Activated CD8-positive, alpha-beta memory T cell treated with anti-CD3 and anti-CD28 coated beads for 48 hours (primary cell): Measurements from ENCODE around the gene PCDHA1.
"Not testable (repeated sequence)": the region's sequence is repeated elsewhere in the genome, so short reads cannot be mapped to it uniquely, and the experiment has no call there.

ENCODE experiments used
- DNase-seq, 3 experiments: peaks; one replicate each; pipeline ENCODE4 v3.0.0-alpha.2; 2020; ENCODE audit warnings: low read depth in 2 of 3, low spot score in 2 of 3

Gene PCDHA1

DNA sequence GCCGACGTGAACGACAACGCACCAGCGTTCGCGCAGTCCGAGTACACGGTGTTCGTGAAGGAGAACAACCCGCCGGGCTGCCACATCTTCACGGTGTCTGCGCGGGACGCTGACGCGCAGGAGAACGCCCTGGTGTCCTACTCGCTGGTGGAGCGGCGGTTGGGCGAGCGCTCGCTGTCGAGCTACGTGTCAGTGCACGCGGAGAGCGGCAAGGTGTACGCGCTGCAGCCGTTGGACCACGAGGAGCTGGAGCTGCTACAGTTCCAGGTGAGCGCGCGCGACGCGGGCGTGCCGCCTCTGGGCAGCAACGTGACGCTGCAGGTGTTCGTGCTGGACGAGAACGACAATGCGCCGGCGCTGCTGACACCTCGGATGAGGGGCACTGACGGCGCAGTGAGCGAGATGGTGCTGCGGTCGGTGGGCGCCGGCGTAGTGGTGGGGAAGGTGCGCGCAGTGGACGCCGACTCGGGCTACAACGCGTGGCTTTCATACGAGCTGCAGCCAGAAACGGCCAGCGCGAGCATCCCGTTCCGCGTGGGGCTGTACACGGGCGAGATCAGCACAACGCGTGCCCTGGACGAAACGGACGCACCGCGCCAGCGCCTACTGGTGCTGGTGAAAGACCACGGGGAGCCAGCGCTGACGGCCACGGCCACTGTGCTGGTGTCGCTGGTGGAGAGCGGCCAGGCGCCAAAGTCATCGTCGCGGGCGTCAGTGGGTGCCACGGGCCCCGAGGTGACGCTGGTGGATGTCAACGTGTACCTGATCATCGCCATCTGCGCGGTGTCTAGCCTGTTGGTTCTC lies 64.1 kb downstream of the PCDHA1 start:
- DNase-seq, result not testable (repeated sequence)

DNA sequence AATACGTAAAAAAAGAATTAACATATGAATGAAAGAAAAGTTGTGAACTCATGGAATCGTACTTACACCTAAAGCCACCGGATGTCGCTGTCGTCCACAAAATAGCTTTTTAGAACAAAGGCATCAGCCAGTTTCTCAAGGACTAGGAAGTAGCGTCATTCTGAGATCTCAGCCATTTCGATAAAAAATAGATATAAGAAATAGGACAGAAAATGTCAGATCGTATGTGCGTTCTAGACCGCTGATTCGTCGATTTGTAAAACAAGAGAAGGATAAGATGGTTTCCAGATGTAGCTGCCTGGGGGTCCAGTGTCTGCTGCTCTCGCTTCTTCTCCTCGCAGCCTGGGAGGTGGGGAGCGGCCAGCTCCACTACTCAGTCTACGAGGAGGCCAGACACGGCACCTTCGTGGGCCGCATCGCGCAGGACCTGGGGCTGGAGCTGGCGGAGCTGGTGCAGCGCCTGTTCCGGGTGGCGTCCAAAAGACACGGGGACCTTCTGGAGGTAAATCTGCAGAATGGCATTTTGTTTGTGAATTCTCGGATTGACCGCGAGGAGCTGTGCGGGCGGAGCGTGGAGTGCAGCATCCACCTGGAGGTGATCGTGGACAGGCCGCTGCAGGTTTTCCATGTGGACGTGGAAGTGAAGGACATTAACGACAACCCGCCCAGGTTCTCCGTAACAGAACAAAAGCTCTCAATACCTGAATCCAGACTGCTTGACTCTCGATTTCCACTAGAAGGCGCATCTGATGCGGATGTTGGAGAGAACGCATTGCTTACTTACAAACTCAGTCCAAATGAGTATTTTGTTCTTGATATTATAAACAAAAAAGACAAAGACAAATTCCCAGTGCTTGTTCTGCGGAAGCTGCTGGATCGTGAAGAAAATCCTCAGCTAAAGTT lies 70.1 kb downstream of the PCDHA1 start, which contains the start of gene PCDHA10:
Gene PCDHA10 (plus strand): TSS at position 126 of the 903 bp plus-strand sequence. CDS start 152 bp downstream, at position 278.
- DNase-seq, result no peak

- no peak for DNase-seq
These were observed 71.4 kb downstream of the PCDHA1 start for GRCh38 chr5:140857177-140857986.

DNA sequence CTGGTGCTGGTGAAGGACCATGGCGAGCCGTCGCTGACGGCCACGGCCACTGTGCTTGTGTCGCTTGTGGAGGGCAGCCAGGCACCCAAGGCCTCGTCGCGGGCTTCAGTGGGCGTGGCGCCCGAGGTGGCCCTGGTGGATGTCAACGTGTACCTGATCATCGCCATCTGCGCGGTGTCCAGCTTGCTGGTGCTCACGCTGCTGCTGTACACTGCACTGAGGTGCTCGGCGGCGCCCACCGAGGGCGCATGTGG lies 72.0 kb downstream of the PCDHA1 start:
- DNase-seq, result no peak

DNA sequence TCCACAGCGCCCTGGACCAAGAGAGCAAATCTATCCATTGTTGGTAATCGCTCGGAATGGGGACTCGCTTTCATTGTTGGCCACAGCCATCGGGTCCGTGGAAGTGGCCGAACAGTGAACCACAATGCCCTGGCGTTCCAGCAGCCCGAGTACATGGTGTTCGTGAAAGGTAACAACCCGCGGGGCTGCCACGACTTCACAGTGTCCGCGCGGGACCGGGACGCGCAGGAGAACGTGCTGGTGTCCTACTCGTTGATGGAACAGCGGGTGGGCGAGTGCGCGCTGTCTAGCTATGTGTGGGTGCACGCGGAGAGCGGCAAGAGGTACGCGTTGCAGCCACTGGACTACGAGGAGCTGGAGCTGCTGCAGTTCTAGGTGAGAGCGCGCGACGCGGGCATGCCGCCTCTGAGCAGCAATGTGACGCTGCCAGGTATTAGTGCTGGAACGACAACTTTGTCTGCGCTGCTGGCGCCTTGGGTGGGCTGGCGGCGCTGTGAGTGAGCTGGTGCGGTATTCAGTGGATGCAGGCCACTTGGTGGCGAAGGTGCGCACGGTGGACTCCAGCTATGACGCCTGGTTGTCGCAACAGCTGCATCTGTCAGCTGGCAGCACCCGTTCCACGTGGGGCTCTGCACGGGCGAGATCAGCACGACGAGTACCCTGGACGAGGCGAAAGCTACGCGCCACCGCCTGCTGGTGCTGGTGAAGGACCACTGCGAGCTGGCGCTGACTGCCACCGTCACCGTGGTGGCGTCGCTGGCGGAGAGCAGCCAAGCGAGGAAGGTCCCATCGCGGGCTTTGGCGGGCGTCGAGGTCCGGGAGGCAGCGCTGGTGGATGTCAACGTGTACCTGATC lies 76.7 kb downstream of the PCDHA1 start:
- no peak for DNase-seq

GRCh38 chr5:140868721-140869554 lies 83.0 kb downstream of the PCDHA1 start, which contains the start of gene PCDHA11:
TSS of gene PCDHA11 (plus strand) at chr5:140868957. CDS start at chr5:140869104, 147 bp downstream.
- no peak for DNase-seq

- DNase-seq, result no peak
These were observed 83.6 kb downstream of the PCDHA1 start for GRCh38 chr5:140869555-140869886.

DNA sequence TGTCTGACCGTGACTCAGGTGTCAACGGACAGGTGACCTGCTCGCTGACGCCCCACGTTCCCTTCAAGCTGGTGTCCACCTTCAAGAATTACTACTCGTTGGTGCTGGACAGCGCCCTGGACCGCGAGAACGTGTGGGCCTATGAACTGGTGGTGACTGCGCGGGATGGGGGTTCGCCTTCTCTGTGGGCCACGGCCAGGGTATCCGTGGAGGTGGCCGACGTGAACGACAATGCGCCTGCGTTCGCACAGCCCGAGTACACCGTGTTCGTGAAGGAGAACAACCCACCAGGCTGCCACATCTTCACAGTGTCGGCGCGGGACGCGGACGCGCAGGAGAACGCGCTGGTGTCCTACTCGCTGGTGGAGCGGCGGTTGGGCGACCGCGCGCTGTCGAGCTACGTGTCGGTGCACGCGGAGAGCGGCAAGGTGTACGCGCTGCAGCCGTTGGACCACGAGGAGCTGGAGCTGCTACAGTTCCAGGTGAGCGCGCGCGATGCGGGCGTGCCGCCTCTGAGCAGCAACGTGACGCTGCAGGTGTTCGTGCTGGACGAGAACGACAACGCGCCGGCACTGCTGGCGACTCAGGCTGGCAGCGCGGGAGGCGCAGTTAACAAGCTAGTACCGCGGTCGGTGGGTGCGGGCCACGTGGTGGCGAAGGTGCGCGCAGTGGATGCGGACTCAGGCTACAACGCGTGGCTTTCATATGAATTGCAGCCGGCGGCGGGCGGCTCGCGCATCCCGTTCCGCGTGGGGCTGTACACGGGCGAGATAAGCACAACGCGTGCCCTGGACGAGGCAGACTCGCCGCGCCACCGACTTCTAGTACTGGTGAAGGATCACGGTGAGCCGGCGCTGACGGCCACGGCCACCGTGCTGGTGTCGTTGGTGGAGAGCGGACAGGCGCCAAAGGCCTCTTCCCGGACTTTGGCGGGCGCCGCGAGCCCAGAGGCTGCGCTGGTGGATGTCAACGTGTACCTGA lies 84.6 kb downstream of the PCDHA1 start:
- no peak for DNase-seq

- DNase-seq, result no peak
These were observed 89.4 kb downstream of the PCDHA1 start, which contains the start of gene PCDHA12 for GRCh38 chr5:140875085-140876065. TSS of gene PCDHA12 (plus strand) at chr5:140875308. CDS start at chr5:140875473, 165 bp downstream.

GRCh38 chr5:140876541-140877261 lies 90.8 kb downstream of the PCDHA1 start:
- DNase-seq, result not testable (repeated sequence)

DNA sequence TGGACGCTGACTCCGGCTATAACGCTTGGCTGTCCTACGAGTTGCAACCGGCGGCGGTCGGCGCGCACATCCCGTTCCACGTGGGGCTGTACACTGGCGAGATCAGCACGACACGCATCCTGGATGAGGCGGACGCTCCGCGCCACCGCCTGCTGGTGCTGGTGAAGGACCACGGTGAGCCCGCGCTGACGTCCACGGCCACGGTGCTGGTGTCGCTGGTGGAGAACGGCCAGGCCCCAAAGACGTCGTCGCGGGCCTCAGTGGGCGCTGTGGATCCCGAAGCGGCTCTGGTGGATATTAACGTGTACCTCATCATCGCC lies 91.3 kb downstream of the PCDHA1 start:
- no peak for DNase-seq

DNA sequence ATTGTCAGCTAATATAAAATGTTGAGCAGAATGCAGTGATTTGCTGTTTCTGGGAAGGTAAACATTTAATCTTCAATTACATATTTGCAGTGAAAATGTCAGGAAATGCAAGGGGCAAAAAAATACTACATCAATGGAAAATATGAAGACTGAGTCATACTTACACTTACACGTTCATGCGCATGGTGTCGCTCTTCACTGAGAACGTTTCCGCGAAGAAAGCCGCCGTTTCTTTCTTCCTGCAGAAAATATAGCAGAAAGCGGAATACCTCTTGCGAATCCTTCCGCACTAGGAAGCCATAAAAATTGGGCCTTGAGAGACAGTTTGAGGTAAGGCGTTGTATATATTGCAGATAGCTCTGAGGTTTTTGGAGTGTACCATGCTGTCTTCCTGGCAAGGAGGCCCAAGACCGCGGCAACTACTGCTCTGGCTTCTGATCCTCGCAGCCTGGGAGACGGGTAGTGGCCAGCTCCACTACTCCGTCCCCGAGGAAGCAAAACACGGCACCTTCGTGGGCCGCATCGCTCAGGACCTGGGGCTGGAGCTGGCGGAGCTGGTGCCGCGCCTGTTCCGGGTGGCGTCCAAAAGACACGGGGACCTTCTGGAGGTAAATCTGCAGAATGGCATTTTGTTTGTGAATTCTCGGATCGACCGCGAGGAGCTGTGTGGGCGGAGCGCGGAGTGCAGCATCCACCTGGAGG lies 96.1 kb downstream of the PCDHA1 start, which contains the start of gene PCDHA13:
Gene PCDHA13 (plus strand): TSS at position 236 of the 702 bp plus-strand sequence. CDS start 145 bp downstream, at position 381.
- no peak for DNase-seq

DNA sequence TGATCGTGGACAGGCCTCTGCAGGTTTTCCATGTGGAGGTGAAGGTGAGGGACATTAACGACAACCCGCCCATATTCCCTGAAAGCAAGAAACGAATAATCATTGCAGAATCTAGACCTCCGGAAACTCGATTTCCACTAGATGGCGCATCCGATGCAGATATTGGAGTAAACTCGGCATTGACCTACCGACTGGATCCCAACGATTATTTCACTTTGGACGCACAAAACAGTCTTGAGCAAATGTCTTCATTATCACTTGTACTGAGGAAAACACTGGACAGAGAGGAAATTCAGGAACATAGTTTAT lies 96.6 kb downstream of the PCDHA1 start:
- no peak for DNase-seq

DNA sequence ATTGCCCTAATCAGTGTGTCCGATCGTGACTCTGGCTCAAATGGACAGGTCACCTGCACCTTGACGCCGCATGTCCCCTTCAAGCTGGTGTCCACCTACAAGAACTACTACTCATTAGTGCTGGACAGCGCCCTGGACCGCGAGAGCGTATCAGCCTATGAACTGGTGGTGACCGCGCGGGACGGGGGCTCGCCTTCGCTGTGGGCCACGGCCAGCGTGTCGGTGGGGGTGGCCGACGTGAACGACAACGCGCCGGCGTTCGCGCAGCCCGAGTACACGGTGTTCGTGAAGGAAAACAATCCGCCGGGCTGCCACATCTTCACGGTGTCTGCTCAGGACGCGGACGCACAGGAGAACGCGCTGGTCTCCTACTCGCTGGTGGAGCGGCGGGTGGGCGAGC lies 97.4 kb downstream of the PCDHA1 start:
- DNase-seq, result no peak

GRCh38 chr5:140883927-140884697 lies 98.2 kb downstream of the PCDHA1 start:
- DNase-seq, result no peak
